H9 (cell line): ENCODE data around the gene MAD1L1. TPM values are rescaled to one million over a fixed set of nuclear protein-coding genes. Genes with fewer than 3 reads are reported as not detected.
"Not testable (repeated sequence)": the region's sequence is repeated elsewhere in the genome, so short reads cannot be mapped to it uniquely, and the experiment has no call there.

ENCODE experiments used
- DNase-seq: peaks from one replicate; pipeline ENCODE4 v3.0.0-alpha.2; 2017
- H2AFZ ChIP-seq: one replicate; pipeline ENCODE4 v1.6.1; 2013; ENCODE audit warnings: mild to moderate bottlenecking, low read length, control low read depth, moderate library complexity
- H2AK5ac ChIP-seq: 2 replicates; pipeline ENCODE4 v1.6.1; 2013; ENCODE audit warnings: low read length, control low read depth, mixed read lengths; ENCODE audit not compliant: insufficient read length
- H2BK120ac ChIP-seq: one replicate; pipeline ENCODE4 v1.6.1; 2013; ENCODE audit warnings: low read depth, mild to moderate bottlenecking, low read length, control low read depth, inconsistent platforms; ENCODE audit not compliant: poor library complexity, severe bottlenecking
- H2BK12ac ChIP-seq: 2 replicates; pipeline ENCODE4 v1.6.1; 2013; ENCODE audit warnings: low read length, control low read depth, mixed read lengths, low read depth; ENCODE audit not compliant: insufficient read length
- H2BK15ac ChIP-seq: 2 replicates; pipeline ENCODE4 v1.6.1; 2013; ENCODE audit warnings: low read depth, low read length, control low read depth
- H2BK20ac ChIP-seq: one replicate; pipeline ENCODE4 v1.6.1; 2013; ENCODE audit warnings: low read depth, mild to moderate bottlenecking, low read length, control low read depth, inconsistent platforms; ENCODE audit not compliant: poor library complexity, severe bottlenecking
- H2BK5ac ChIP-seq: 2 replicates; pipeline ENCODE4 v1.6.1; 2013; ENCODE audit warnings: low read length, control low read depth, mixed read lengths; ENCODE audit not compliant: insufficient read length
- H3K14ac ChIP-seq: 2 replicates; pipeline ENCODE4 v1.6.1; 2013; ENCODE audit warnings: low read length, control low read depth; ENCODE audit not compliant: insufficient read depth
- H3K18ac ChIP-seq: 2 replicates; pipeline ENCODE4 v1.6.1; 2013; ENCODE audit warnings: low read depth, mild to moderate bottlenecking, mixed read lengths, low read length, control low read depth; ENCODE audit not compliant: insufficient read length
- H3K23ac ChIP-seq: 2 replicates; pipeline ENCODE4 v1.6.1; 2013; ENCODE audit warnings: low read length, control low read depth, mixed read lengths, low read depth; ENCODE audit not compliant: insufficient read length
- H3K23me2 ChIP-seq: 2 replicates; pipeline ENCODE4 v1.6.1; 2013; ENCODE audit warnings: low read depth, mild to moderate bottlenecking, mixed read lengths, low read length, control low read depth; ENCODE audit not compliant: insufficient read length, poor library complexity, severe bottlenecking
- H3K27ac ChIP-seq: 2 replicates; pipeline ENCODE4 v1.5.1; 2013; ENCODE audit warnings: low read length, control low read depth, mixed read lengths, low read depth; ENCODE audit not compliant: insufficient read length
- H3K27me3 ChIP-seq: 2 replicates; pipeline ENCODE4 v1.6.1; 2013; ENCODE audit warnings: low read length, control low read depth, inconsistent platforms; ENCODE audit not compliant: insufficient read depth
- H3K4ac ChIP-seq: 2 replicates; pipeline ENCODE4 v1.6.1; 2013; ENCODE audit warnings: low read depth, mild to moderate bottlenecking, control low read depth, inconsistent platforms, low read length, moderate library complexity
- H3K4me1 ChIP-seq: 2 replicates; pipeline ENCODE4 v1.6.1; 2013; ENCODE audit warnings: low read length, control low read depth, inconsistent platforms; ENCODE audit not compliant: insufficient read depth
- H3K4me2 ChIP-seq: 2 replicates; pipeline ENCODE4 v1.6.1; 2013; ENCODE audit warnings: low read length, control low read depth, mixed read lengths; ENCODE audit not compliant: insufficient read length, insufficient read depth
- H3K56ac ChIP-seq: 2 replicates; pipeline ENCODE4 v1.6.1; 2013; ENCODE audit warnings: low read depth, mild to moderate bottlenecking, mixed read lengths, low read length, control low read depth; ENCODE audit not compliant: insufficient read length
- H3K79me1 ChIP-seq: 2 replicates; pipeline ENCODE4 v1.6.1; 2013; ENCODE audit warnings: low read depth, mild to moderate bottlenecking, moderate library complexity, low read length, control low read depth, inconsistent platforms; ENCODE audit not compliant: insufficient read depth, poor library complexity, severe bottlenecking
- H3K79me2 ChIP-seq: 2 replicates; pipeline ENCODE4 v1.6.1; 2013; ENCODE audit warnings: low read length, control low read depth, inconsistent platforms; ENCODE audit not compliant: insufficient read depth
- H3K9ac ChIP-seq: 2 replicates; pipeline ENCODE4 v1.6.1; 2013; ENCODE audit warnings: low read length, control low read depth, mixed read lengths; ENCODE audit not compliant: insufficient read length; ENCODE audit errors: extremely low read depth
- H3K9me3 ChIP-seq: one replicate; pipeline ENCODE4 v1.6.1; 2013; ENCODE audit warnings: low read depth, low read length, inconsistent platforms; ENCODE audit not compliant: control insufficient read depth
- H3T11ph ChIP-seq: one replicate; pipeline ENCODE4 v1.6.1; 2013; ENCODE audit warnings: mild to moderate bottlenecking, low read length, control low read depth, inconsistent platforms
- H4K20me1 ChIP-seq: one replicate; pipeline ENCODE4 v1.6.1; 2013; ENCODE audit not compliant: control insufficient read depth, insufficient read length, insufficient read depth
- H4K5ac ChIP-seq: 2 replicates; pipeline ENCODE4 v1.6.1; 2013; ENCODE audit warnings: low read depth, mild to moderate bottlenecking, mixed read lengths, low read length, control low read depth; ENCODE audit not compliant: insufficient read length
- H4K8ac ChIP-seq: replicated peaks from 2 replicates; pipeline ENCODE4 v1.6.1; 2013; ENCODE audit warnings: low read length, control low read depth, mixed read lengths, low read depth; ENCODE audit not compliant: insufficient read length
- H4K91ac ChIP-seq: 2 replicates; pipeline ENCODE4 v1.6.1; 2013; ENCODE audit warnings: low read depth, mild to moderate bottlenecking, moderate library complexity, mixed read lengths, low read length, control low read depth; ENCODE audit not compliant: insufficient read length
- H3K27ac Mint-ChIP-seq, 3 experiments: 2 replicates in 2 of 3; 3 replicates in 1 of 3; pipeline ENCODE4 v1.8.0; 2020 to 2021; ENCODE audit warnings: mixed read lengths in 3 of 3, mild to moderate bottlenecking in 1 of 3, moderate library complexity in 1 of 3
- H3K27me3 Mint-ChIP-seq: 2 replicates; pipeline ENCODE4 v1.8.0; 2021; ENCODE audit warnings: low read depth, mild to moderate bottlenecking, moderate library complexity, mixed read lengths
- H3K36me3 Mint-ChIP-seq, 3 experiments: 2 replicates in 2 of 3; 3 replicates in 1 of 3; pipeline ENCODE4 v1.8.0; 2020 to 2021; ENCODE audit warnings: low read depth in 3 of 3, mixed read lengths in 3 of 3; ENCODE audit not compliant: insufficient read depth in 1 of 3
- H3K4me1 Mint-ChIP-seq, 2 experiments: 2 replicates each; pipeline ENCODE4 v1.8.0; 2020; ENCODE audit warnings: mixed read lengths in 2 of 2
- H3K4me3 Mint-ChIP-seq, 2 experiments: 2 replicates in 1 of 2; 3 replicates in 1 of 2; pipeline ENCODE4 v1.8.0; 2020 to 2021; ENCODE audit warnings: mild to moderate bottlenecking in 2 of 2, mixed read lengths in 2 of 2, moderate library complexity in 1 of 2
- H3K9me3 Mint-ChIP-seq, 2 experiments: 2 replicates in 1 of 2; 3 replicates in 1 of 2; pipeline ENCODE4 v1.8.0; 2020; ENCODE audit warnings: mild to moderate bottlenecking in 2 of 2, mixed read lengths in 2 of 2, moderate library complexity in 1 of 2
- WGBS: extraction: QIAGEN DNeasy Blood & Tissue Kit; methylation state at CpG from one replicate; pipeline ENCODE4 v1.1.7; 2013; ENCODE audit warnings: missing lambda C conversion rate, low lambda C conversion rate, mixed read lengths; ENCODE audit not compliant: insufficient read length; ENCODE audit errors: extremely low coverage; 5-methylcytosine and 5-hydroxymethylcytosine counted together
- total RNA-seq: library from RNA; stranded (reverse); gene quantifications from 2 replicates; pipeline ENCODE4 v1.2.1, GENCODE V29; 2021
- TF ChIP-seq, protein P1 (sequence below): fragments of 200-600 bp; sonication (generic); conservative IDR thresholded peaks from 3 replicates; pipeline ENCODE4 v1.8.0; 2021; ENCODE audit warnings: antibody characterized with exemption, mild to moderate bottlenecking

MAD1L1 gene
- total RNA-seq, 1 experiment from 2014 or later = 39.0 TPM

DNA sequence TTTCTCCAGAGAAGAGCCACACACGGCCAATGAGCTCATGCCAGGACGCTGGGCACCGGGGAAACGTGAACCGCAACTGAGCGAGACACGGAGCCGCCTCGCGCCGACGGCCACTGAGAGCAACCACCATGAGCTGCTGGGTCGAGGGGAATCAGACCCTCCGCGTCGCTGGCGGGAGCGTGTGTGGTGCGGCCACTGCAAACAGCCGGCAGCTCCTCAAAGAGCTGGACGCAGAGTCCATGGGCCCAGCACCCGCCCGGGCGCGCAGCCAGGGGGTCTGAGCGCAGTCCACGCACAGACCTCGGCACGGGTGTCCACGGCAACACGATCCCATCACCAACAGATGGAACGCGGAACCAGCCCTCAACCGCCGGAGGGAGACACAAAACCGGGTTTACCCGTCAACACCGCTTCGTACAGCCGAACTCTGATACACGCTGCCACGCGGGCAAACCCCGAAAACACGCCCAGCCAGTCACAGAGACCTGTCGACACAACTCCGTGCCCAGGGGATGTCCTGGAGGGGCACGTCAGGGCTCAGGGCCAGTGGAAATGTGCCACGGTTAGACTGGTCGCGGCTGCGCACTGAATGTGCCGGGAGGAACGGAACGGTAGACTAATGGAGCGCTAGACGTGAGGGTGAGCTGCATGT lies 415.6 kb downstream of the MAD1L1 start:
- no peak overlapping the region for H2BK120ac ChIP-seq
- H4K91ac ChIP-seq = no peak overlapping the region
- H2BK15ac ChIP-seq = no peak overlapping the region
- no peaks in the 10 kb centered on the region for H3K9me3 ChIP-seq
- no peak overlapping the region; the same call in 1 of the 2 replicates for H3K14ac ChIP-seq
- no peaks in the 10 kb centered on the region for H3K79me2 ChIP-seq
- no peak overlapping the region for H4K5ac ChIP-seq
- H3K23me2 ChIP-seq = no peaks in the 10 kb centered on the region
- Mint-ChIP-seq H3K36me3 (no peaks in the 10 kb centered on the region), H3K9me3 (no peaks in the 10 kb centered on the region), H3K27ac (no peak overlapping the region), H3K4me3 (no peak overlapping the region), H3K27me3 (no peaks in the 10 kb centered on the region), H3K4me1 (peaks cover 12 to 14% of the 10 kb centered on the region in 2 experiments; a peak in 3 of 4 replicates)
- no peak overlapping the region for H2BK20ac ChIP-seq
- H2AK5ac ChIP-seq = no peak overlapping the region
- no CpG with 5 or more reads among the region's 57 CpGs for WGBS
- TF ChIP-seq, protein P1, sequence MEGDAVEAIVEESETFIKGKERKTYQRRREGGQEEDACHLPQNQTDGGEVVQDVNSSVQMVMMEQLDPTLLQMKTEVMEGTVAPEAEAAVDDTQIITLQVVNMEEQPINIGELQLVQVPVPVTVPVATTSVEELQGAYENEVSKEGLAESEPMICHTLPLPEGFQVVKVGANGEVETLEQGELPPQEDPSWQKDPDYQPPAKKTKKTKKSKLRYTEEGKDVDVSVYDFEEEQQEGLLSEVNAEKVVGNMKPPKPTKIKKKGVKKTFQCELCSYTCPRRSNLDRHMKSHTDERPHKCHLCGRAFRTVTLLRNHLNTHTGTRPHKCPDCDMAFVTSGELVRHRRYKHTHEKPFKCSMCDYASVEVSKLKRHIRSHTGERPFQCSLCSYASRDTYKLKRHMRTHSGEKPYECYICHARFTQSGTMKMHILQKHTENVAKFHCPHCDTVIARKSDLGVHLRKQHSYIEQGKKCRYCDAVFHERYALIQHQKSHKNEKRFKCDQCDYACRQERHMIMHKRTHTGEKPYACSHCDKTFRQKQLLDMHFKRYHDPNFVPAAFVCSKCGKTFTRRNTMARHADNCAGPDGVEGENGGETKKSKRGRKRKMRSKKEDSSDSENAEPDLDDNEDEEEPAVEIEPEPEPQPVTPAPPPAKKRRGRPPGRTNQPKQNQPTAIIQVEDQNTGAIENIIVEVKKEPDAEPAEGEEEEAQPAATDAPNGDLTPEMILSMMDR = no peak
- no peak overlapping the region for H3K23ac ChIP-seq
- no peak overlapping the region for H3T11ph ChIP-seq
- H3K9ac ChIP-seq = no peak overlapping the region
- H2BK5ac ChIP-seq = no peak overlapping the region
- no peak overlapping the region for H4K8ac ChIP-seq
- H3K4me2 ChIP-seq = no peak overlapping the region
- no peaks in the 10 kb centered on the region for H4K20me1 ChIP-seq
- H3K56ac ChIP-seq = no peak overlapping the region
- no peaks in the 10 kb centered on the region for H3K79me1 ChIP-seq
- H3K18ac ChIP-seq = peak overlapping the region; percentile 14
- no peak overlapping the region for H3K4ac ChIP-seq
- H2AFZ ChIP-seq = no peak overlapping the region
- H3K4me1 ChIP-seq = no peaks in the 10 kb centered on the region
- H3K27ac ChIP-seq = no peak overlapping the region
- no peaks in the 10 kb centered on the region for H3K27me3 ChIP-seq
- DNase-seq = no peak
- no peak overlapping the region for H2BK12ac ChIP-seq

DNA sequence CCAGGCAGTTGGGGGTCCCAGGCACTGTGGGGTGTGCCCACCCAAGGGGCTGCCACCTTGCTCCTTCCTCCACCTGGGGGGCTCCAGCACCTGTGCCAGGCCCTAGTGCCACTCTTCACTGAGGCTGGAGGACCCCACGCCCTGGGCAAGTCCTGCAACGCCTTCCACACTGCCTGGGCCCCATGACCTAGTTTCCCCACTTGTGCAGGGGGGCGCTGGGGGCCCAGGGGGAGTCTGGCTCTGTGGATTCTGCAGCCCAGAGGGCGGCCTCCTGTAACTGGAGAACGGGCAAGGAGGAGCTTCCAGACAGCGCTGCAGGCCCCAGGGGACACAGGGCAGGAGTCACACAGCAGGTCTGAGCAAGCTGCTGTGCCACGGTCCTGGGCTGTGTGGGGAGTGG lies 416.3 kb downstream of the MAD1L1 start:
- H3K79me1 ChIP-seq = not testable (repeated sequence)

More for the DNA sequence above, 416.3 kb downstream of the MAD1L1 start:
- not testable (repeated sequence) for H2AFZ ChIP-seq, H4K5ac ChIP-seq, H2BK20ac ChIP-seq, H3K4me2 ChIP-seq, H3K9ac ChIP-seq, H2BK15ac ChIP-seq, H3K4me1 ChIP-seq, H3T11ph ChIP-seq, H4K20me1 ChIP-seq, H3K4me3 Mint-ChIP-seq, H2BK120ac ChIP-seq, H3K27ac Mint-ChIP-seq, H3K36me3 Mint-ChIP-seq, H3K9me3 ChIP-seq, H3K23ac ChIP-seq, H3K14ac ChIP-seq, H3K27me3 ChIP-seq, H3K18ac ChIP-seq, H4K91ac ChIP-seq, H3K4ac ChIP-seq, H2BK12ac ChIP-seq, H3K27me3 Mint-ChIP-seq, H4K8ac ChIP-seq, H2AK5ac ChIP-seq, H3K56ac ChIP-seq, H3K9me3 Mint-ChIP-seq, H2BK5ac ChIP-seq, H3K79me2 ChIP-seq, DNase-seq, H3K27ac ChIP-seq, H3K23me2 ChIP-seq
- no CpG with 5 or more reads among the region's 7 CpGs for WGBS
- H3K4me1 Mint-ChIP-seq = peaks cover 7 to 17% of the 10 kb centered on the region in 2 experiments; a peak in 3 of 4 replicates
